Activated T-cell treated with anti-CD3 and anti-CD28 coated beads, Interleukin-2, amount 50 U/mL, for 1 hour (primary cell): ENCODE results near the gene BOLL.
"Not testable (repeated sequence)": the region's sequence is repeated elsewhere in the genome, so short reads cannot be mapped to it uniquely, and the experiment has no call there.

ENCODE experiments used
- DNase-seq: peaks from one replicate; pipeline ENCODE4 v3.0.0-alpha.2; 2020

BOLL gene

GRCh38 chr2:197784956-197785941, at the start of gene BOLL:
TSS of gene BOLL (minus strand) at chr2:197785319. CDS start at chr2:197781850, 3,469 bp downstream.
- DNase-seq, result no peak

DNA sequence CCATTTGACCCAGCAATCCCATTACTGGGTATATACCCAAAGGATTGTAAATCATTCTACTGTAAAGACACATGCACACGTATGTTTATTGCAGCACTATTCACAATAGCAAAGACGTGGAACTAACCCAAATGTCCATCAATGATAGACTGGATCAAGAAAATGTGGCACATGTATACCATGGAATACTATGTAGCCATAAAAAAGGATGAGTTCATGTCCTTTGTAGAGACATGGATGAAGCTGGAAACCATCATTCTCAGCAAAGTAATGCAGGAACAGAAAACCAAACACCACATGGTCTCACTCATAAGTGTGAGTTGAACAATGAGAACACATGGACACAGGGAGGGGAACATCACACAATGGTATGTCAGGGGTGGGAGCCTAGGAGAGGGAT, 49.7 kb upstream of the BOLL start:
- DNase-seq, result not testable (repeated sequence)

DNA sequence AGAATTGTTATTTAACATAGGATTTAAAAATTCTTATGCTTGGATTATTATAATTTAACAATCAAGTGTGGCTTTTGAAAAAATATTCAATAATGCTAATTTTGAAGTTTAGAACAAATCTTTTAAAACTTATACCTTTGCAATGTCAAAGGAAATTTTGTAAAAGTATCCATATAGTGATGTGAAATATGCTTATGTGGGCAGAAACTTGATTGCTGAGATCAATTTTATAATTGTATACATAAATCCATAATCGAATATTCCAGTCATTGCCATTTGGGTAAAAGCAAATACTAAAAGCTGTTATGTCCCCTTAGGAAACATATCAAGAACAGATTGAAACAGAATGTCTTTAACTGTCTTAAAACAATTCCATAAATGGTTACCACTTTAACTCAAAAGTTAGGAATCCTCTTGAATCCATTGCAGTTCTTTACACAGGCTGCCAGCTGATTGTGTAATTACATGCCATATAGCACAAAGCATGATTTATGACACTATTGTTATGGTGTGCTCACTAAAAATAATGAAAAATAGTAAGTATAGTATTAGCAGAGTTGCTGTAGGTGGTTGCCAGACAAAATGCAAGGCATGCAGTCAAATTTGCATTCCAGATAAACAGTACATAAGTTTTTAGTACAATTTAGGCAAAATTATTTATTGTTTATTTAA, 43.5 kb upstream of the BOLL start:
- DNase-seq, result no peak

DNA sequence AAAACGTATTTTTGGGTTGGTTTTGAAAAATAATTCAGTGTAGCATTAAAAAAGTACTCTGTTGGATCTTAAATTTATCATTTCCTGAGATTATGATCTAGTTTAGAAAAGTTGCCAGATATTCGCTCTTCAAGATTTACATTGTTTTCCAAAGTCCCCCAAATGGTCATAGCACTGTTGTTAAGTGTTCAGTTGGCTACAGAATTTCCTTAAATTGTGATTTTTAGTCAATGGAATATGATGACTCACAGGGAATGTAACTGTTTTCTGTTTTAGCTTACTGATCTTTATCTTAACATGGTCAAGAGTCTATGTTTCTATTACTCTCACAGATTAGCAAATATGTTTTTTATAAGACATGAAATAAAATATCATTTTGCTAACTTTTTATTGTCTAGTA, 42.5 kb upstream of the BOLL start:
- DNase-seq, result no peak

DNA sequence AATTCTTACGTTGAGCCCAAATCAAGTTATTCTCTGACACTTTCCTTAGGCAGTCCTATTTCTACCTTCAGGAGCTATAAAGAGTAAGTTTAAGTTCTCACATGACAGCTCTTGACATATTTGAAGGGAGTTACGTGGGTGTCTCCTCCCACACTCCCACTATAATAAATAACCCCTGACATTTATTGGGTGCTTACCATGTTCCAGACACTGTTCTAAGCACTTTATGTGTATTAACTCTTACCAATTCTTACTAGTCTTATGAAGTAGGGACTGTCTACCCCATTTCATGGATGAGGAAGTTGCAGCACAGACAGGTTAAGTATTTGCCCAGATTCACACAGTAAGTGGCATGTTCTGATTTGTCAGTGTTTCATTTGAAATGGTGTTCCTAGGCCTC, 37.2 kb upstream of the BOLL start:
- no peak for DNase-seq

GRCh38 chr2:197821550-197822289, 36.6 kb upstream of the BOLL start:
- DNase-seq, result no peak

DNA sequence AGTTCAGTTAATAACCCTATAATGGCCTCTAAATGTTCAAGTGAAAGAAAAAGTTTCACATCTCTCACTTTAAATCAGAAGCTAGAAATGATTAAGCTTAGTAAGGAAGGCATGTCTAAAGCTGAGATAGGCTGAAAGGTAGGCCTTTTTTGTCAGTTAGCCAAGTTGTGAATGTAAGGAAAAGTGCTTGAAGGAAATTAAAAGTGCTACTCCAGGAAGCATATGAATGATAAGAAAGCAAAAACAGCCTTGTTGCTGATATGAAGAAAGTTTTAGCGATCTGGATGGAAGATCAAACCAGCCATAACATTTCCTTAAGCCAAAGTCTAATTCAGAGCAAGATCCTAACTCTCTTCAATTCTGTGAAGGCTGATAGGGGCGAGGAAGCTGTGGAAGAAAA, 29.4 kb upstream of the BOLL start:
- no peak for DNase-seq

- no peak for DNase-seq
Measured at GRCh38 chr2:197813093-197813787, 28.1 kb upstream of the BOLL start.

- no peak for DNase-seq
Measured at GRCh38 chr2:197810491-197810890, 25.4 kb upstream of the BOLL start.

DNA sequence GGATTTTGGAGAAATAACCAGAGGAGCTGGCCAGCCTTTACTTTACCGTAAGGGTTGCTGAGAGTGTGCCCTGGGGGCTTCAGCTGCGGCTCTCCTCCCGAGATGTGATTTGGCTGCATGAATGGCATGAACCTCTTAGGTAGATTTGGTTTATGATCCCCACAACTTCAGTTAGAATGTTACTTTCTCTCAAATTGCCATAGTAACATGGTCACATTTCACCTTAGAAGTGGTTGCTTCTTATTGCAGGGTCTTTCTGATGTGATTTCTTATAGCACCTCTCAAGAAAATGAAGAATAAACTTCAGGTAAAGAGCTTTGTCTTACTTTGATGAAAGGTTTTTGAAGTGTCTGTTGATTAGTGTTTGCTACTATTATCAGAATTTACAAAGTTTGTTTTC, 24.9 kb upstream of the BOLL start:
- no peak for DNase-seq

GRCh38 chr2:197809064-197809463, 23.9 kb upstream of the BOLL start:
- DNase-seq, result no peak

DNA sequence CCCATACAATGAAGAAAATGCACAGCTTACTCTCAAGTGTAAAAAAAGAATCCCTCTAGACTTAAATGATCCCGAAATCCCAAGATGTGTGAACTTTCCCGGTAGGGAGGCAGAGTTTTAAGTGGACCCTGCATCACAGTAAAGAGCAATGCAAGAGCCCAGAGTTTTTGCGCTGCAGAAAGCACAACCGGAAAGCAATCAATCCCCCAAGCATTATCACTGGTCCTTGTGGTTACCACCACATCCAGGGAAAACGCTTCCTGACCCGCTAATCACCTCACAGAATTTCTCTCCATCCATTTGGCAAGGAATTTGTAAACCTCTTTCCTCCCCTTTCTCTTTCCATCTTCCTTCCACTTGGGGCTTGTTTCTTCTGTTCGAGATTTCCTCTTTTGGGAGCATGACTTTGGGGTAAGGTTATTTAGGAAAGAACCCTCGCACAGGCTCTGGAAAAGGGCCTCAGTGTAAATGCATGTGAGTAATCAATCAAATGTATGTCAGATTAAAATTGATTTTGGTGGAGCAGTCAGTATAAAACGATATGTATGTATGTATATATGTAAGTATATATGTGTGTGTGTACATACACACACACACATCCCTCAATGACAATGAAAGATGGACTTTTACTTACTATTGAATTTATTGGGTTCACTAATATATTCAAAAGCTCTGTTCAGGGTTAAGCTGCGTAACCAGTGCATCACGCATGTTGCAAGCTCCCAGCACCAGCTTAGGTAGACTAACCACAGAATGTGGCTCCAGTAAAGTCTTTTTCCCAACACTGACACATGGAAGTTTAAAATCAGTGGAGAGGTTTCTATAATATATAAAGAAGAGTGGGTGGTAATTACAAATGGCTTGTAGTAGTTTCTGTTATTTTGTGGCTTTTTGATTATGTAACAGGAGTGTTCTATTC, 20.9 kb upstream of the BOLL start:
- DNase-seq, result no peak

DNA sequence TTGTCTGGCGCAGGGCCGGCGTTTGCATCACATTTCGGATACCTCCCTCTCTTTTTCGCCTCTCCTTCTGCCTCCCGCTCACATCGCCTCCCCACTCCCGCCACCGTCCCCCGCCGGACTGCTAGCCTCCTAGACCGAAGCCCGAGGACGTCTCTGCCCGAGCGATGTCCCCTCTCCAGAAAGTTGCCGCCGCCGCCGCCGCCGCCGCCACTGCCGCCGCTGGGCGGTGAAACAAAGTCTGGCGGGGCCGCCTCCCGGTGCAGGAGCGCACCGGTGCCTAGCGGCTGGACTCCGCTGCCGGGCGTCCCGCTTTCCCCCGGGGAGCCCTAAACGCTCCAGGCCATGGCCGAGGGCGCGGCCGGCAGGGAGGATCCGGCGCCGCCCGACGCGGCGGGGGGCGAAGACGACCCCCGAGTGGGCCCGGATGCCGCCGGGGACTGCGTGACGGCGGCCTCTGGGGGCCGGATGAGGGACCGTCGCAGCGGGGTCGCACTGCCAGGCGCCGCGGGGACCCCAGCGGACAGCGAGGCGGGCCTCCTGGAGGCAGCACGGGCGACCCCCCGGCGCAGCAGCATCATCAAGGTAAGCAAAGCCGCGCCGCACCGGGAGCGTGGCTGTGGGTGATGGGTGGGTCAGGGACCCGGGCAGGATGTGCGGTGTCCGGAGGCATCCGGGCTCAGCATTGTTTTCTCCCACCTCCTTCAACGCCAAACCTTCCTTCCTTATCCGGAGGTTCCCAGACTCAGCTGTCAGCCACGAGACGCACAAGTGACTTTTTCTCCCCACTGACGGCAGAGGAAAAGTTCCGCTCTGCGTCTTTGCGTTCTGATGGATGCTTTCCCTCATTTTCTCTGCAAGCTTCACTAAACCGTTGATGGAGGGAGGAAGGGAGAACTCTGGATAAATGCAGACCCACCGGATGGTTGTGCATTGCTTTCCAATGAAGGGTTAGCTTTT, 19.9 kb upstream of the BOLL start:
- peak; percentile 66 for DNase-seq

DNA sequence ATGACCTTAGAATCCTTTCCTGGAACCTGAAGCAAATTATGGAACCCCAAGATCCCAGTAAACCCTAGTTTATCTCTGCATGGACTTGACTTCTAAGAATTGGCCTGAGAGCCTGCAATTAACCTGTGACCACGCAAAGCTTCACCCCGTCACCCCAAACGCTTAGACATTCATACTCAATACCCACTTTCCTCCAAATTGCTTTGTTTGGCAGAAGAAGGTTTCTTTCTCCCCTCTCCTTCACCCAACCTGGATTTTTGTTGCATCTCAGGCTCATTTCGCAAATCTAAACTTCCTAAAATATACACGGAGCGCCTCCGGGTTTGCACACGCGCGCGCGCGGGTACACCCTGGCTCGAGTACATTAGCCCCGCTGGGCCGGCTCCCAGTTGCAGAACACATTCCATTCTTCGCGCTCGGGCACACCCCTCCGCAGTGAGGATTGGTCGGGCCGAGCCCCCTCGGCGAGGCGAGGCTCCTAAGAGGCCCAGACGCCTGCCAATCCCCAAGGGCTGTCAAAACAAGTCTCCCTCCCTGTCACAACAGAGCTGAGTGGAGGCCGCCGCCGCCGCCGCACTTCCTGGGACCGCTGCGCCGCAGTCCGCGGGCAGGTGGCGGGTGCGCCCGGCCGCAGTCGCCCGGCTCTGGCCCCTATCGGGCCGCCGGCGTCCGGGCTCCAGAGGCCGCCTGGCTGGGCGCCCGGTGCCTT, 19.1 kb upstream of the BOLL start, which contains the start of gene PLCL1:
PLCL1 (plus strand) TSS at position 545 of the 709 bp plus-strand sequence.
- DNase-seq, result peak; percentile 90

GRCh38 chr2:197803033-197803444, 17.9 kb upstream of the BOLL start:
- DNase-seq, result peak; percentile 24

DNA sequence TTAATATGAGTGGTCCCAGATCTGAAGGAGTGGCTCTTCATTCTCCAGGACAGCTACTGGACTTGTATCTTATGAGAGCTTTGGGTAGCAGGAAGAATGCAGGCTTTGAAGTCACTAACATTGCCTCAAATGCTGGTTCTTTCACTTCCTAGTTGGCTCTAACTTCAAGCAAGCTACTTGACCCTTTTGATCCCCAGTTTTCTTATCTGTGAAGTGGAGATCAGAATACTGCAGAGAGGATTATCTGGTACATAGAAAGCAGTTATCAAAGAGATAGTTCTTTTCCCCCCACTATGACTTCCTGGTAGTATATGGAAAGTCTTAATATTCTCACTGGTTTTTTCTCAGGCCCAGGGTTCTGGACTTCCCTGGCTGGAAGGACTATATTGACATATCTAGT, 15.9 kb upstream of the BOLL start:
- DNase-seq, result no peak

DNA sequence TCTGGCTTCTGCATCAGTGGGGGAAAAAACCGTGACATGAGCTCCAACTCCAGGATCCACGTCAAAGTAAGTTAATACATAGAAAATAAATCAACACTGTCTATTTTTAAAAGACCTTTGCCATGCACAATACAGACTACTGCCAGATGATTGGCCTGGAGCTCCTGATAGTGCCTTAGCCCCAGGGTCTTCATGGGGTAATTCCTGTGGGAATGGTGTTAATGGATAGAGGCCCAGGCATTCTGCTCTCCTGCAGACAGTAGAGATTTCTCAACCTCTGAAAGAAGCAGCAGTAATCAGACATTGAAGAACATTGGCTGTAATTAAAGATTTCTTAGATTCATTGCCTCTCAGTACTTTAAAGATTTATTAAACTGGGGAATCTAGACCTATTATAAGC, 15.0 kb upstream of the BOLL start:
- no peak for DNase-seq

GRCh38 chr2:197799068-197799467, 13.9 kb upstream of the BOLL start:
- DNase-seq, result no peak

DNA sequence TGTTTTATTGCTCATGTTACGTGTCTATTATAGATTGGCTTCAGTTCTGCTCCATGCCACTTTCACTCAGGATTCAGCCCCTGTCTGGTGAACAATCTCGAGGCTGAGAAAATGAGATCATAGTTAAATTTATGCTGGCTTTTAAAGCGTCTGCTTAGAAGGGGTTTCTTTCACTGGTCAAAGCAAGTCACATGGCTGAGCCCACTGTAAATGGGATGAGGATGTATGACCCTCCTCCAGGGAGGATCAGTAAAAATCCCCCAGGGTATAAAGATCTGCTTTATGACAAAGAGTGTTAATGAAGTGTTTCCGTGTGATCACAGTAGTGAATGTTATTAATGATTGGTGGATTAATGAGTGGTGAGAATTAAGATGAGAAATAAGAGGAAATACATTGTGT, 13.1 kb upstream of the BOLL start:
- DNase-seq, result no peak

DNA sequence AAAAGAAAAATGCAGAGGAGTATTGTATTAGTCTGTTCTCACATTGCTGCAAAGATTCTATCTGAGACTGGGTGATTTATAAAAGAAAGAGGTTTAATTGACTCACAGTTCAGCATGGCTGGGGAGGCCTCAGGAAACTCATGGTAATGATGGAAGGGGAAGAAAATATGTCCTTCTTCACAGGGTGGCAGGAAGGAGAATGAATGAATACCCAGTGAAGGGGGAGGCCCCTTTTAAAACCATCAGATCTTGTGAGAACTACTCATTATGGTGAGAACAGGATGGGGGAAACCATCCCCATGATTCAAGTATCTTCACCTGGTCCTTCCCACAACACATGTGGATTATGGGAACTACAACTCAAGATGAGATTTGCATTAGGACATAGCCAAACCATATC, 10.2 kb upstream of the BOLL start:
- DNase-seq, result no peak
